NT2/D1 (cell line): ENCODE results near the gene PIM1.

Experiments used
- DNase-seq: peaks from one replicate; pipeline ENCODE4 v3.0.0-alpha.2; 2011; ENCODE audit warnings: low read depth, low spot score
- H3K27me3 ChIP-seq: 2 replicates; pipeline ENCODE4 v1.6.0; 2011; ENCODE audit warnings: mild to moderate bottlenecking; ENCODE audit not compliant: insufficient read length, insufficient read depth
- H3K36me3 ChIP-seq: 2 replicates; pipeline ENCODE4 v1.6.1; 2011; ENCODE audit warnings: mild to moderate bottlenecking, low read length, mixed read lengths; ENCODE audit not compliant: insufficient read depth, insufficient read length
- H3K4me1 ChIP-seq: 2 replicates; pipeline ENCODE4 v1.5.1; 2011; ENCODE audit not compliant: insufficient read depth, insufficient read length
- H3K4me3 ChIP-seq: 2 replicates; pipeline ENCODE4 v1.5.1; 2011; ENCODE audit warnings: low read depth; ENCODE audit not compliant: insufficient read length
- H3K9ac ChIP-seq: 2 replicates; pipeline ENCODE4 v1.6.0; 2011; ENCODE audit warnings: low read depth; ENCODE audit not compliant: insufficient read length
- H3K9me3 ChIP-seq: 2 replicates; pipeline ENCODE4 v1.5.1; 2011; ENCODE audit warnings: mild to moderate bottlenecking, low read length; ENCODE audit not compliant: insufficient read depth
- SUZ12 ChIP-seq: IDR thresholded peaks from 2 replicates; pipeline ENCODE4 v1.6.1; 2011; ENCODE audit not compliant: insufficient read length, insufficient read depth; ENCODE audit errors: extremely low read depth
- YY1 ChIP-seq: IDR thresholded peaks from 2 replicates; pipeline ENCODE4 v1.6.1; 2011; ENCODE audit not compliant: insufficient read length, insufficient read depth
- ZNF274 ChIP-seq: IDR thresholded peaks from 2 replicates; pipeline ENCODE4 v1.6.1; 2011; ENCODE audit warnings: mild to moderate bottlenecking, low read depth, low read length

The PIM1 gene

DNA sequence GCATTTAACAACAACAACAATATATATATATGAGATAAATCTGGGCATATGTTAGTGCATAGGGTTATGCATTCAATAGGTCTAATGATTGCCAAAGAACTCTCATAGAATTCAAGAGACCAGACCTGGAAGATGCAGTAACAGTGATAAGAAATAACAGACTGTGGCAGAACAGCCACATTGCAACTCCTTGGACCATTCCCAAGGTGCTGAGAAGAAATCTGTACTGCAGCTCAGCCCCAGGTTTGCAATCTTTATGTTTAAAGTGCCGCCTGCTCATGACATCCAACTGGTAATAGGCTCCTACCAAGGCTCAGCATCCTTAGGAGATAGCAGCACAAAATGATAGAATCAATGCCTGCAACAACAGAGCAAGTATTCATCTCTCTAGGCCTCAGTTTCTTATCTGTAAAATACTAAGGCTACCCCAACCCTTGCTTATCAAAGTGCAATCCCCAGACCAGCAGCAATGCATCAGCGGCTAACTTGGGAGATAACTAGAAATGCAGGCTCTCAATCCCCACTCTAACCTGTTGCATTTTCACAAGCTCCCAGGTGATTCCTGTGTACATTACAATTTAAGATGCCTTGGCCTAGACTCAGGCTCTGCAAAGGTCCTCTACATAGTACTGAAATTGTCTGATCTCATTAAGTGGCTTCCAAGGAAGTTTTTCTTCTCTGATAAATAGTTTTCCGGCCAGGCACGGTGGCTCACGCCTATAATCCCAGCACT lies 30.6 kb upstream of the PIM1 start:
- Histone ChIP-seq H3K9ac (peak overlapping the region; percentile 44), H3K9me3 (no peaks in the 10 kb centered on the region), H3K36me3 (peaks cover 6% of the 10 kb centered on the region), H3K4me1 (peaks cover 6% of the 10 kb centered on the region), H3K4me3 (no peak overlapping the region), H3K27me3 (no peaks in the 10 kb centered on the region)
- TF ChIP-seq ZNF274 (no peak), YY1 (no peak)
- no peak for DNase-seq

DNA sequence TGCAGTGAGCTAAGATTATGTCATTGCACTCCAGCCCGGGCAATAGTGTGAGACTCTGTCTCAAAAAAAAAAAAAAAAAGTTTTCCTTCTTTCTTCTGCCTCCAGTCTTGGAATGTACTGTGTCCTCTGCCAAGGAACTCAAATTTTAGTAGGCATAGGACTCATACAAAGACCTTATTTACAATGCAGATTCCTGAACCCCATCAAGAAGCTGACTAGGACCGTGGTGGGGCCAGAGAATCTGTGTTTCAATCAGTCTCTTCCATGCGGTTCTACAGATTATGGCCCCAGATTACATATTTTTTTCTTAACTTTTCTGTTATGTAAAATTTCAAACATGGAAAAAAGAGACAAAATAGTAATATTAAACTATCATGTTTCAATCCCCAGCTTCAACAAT lies 29.8 kb upstream of the PIM1 start:
- no peak for DNase-seq
- Histone ChIP-seq H3K9me3 (no peaks in the 10 kb centered on the region), H3K4me1 (peaks cover 3% of the 10 kb centered on the region), H3K36me3 (no peaks in the 10 kb centered on the region), H3K9ac (peak overlapping the region; percentile 56), H3K27me3 (no peaks in the 10 kb centered on the region), H3K4me3 (no peak overlapping the region)
- TF ChIP-seq YY1 (no peak), ZNF274 (no peak), SUZ12 (no peak)

DNA sequence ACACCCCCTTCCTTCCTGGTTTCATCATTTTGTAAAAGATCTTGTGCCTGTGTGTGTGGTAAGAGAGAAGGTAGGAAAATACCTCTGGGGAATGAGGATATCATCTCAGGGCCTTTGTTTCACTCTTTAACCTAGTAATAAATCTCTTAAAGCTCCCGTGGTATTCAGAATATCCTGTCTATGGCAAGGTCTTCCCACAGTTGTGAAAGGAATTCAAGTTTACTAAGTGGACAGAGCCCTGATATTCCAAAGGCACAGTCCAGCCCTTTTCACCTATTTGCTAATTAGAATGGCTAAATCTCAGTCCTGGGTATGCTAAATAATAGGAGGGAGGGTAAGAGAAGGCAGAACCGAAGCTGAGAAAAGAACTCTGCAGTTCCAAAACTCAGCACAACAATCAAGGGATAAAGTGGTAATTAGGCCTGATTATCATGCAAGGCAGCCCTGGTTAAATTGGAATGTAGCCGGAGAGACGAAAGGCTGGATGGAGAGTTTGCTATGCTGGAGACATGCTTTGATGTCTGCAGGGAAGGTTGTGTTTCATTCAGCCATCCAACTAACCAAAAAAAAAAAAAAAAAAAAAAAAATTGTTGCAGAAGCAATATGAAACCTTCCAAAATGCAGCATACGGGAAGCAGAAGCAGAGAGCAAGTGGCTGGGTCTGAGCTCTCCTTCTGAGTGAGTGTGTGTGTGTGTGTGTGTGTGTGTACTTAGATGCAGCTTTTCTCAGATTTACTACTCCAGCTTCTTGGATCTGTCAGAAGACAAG lies 28.5 kb upstream of the PIM1 start:
- no peak for TF ChIP-seq SUZ12
- no peak for TF ChIP-seq ZNF274
- no peak for TF ChIP-seq YY1
- Histone ChIP-seq H3K9ac (peak overlapping the region; percentile 47), H3K4me1 (peaks cover 3% of the 10 kb centered on the region), H3K36me3 (no peaks in the 10 kb centered on the region), H3K9me3 (no peaks in the 10 kb centered on the region), H3K4me3 (peak overlapping the region; percentile 11), H3K27me3 (no peaks in the 10 kb centered on the region)
- peak; percentile 87 for DNase-seq

DNA sequence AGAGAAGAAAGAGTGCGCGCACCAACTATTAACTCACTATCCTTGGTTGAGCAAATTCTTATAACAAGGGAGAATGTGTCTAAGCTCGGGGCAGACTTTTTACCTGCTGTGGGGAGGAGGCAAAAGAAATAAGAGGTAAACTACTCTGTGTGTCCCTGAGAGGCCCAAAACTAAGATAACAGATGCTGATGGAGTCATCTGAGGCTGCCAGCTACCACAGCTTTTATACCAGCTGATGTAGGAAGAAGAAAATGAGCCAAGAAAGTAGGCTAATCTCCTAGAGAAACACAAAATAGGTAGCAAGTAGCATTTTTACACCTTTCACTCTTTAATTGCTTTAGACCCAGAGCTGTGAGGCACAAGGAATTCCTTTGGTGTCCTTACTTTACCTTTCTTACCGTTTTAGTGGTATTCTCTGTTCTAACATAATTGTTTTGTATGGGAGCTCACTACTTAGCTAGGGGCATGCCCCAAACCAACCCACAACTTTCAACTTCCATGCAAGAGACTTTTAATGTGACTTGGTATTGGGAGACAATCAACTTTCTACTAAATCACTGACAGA lies 27.8 kb upstream of the PIM1 start:
- TF ChIP-seq YY1 (no peak), ZNF274 (no peak), SUZ12 (no peak)
- Histone ChIP-seq H3K4me3 (peak overlapping the region; percentile 11), H3K9me3 (no peaks in the 10 kb centered on the region), H3K36me3 (no peaks in the 10 kb centered on the region), H3K27me3 (no peaks in the 10 kb centered on the region), H3K9ac (peak overlapping the region; percentile 34), H3K4me1 (peaks cover 3% of the 10 kb centered on the region)
- DNase-seq, result no peak

DNA sequence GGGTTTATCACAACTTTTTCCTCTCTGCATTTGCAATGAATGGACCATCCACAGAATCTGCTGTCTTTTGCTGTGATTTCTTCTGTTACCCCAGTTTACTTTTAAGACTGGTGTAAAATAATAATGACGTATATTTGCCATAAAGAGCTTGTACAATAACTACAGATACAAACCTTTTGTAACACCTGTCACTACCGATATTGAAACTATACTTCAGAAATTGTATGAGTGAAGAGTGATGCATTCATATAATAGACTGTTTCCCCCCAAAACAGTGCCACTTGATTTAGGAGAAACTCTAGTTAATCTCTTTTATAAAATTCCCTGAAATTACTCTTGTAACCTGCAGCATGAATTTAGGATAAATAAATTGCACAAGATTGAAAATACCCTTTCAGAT lies 26.4 kb upstream of the PIM1 start:
- Histone ChIP-seq H3K27me3 (no peaks in the 10 kb centered on the region), H3K9me3 (no peaks in the 10 kb centered on the region), H3K4me3 (no peak overlapping the region), H3K4me1 (peaks cover 3% of the 10 kb centered on the region), H3K9ac (no peak overlapping the region), H3K36me3 (no peaks in the 10 kb centered on the region)
- no peak for DNase-seq
- no peak for TF ChIP-seq ZNF274

DNA sequence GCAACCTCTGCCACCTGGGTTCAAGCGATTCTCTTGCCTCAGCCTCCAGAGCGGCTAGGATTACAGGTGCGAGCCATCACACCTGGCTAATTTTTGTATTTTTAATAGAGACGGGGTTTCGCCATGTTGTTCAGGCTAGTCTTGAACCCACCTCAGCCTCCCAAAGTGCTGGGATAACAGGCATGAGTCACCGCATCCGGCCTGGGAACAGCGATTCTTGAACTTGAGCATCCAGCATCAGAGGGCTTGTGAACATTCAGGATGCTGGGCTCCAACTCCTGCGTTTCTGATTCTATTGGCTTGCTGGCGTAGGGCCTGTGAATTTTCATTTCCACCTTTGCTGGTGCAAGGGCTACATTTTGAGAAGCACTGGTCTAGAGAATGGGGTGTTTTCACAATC lies 24.5 kb upstream of the PIM1 start:
- H3K4me3 ChIP-seq, result no peak overlapping the region
- H3K36me3 ChIP-seq, result no peaks in the 10 kb centered on the region
- no peaks in the 10 kb centered on the region for H3K27me3 ChIP-seq
- H3K9ac ChIP-seq, result no peak overlapping the region
- DNase-seq, result no peak
- TF ChIP-seq ZNF274 (no peak), YY1 (no peak), SUZ12 (no peak)
- H3K4me1 ChIP-seq, result no peaks in the 10 kb centered on the region
- H3K9me3 ChIP-seq, result no peaks in the 10 kb centered on the region

DNA sequence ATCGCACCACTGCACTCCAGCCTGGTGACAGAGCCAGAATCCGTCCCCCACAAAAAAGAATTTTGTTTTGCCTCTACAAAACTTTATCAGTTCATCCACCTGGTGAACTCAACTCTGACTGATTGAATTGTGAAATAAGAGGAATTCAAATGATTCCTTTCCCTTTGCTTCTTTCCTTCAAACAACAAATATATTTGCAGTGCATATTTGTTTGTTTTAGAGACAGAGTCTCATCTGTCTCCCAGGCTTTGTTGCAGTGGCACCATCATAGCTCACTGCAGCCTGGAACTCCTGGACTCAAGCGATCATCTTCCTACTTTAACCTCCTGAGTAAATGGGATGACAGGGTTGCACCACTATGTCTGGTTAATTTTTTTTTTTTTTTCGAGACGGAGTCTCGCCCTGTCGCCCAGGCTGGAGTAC lies 23.2 kb upstream of the PIM1 start:
- no peak for DNase-seq
- no peaks in the 10 kb centered on the region for H3K9me3 ChIP-seq
- H3K4me3 ChIP-seq, result no peak overlapping the region
- no peak for TF ChIP-seq ZNF274
- no peak for TF ChIP-seq YY1
- TF ChIP-seq SUZ12, result no peak
- H3K4me1 ChIP-seq, result no peaks in the 10 kb centered on the region
- no peaks in the 10 kb centered on the region for H3K27me3 ChIP-seq
- no peak overlapping the region for H3K9ac ChIP-seq
- no peaks in the 10 kb centered on the region for H3K36me3 ChIP-seq
